H1 (cell line): ENCODE measurements around the gene ASH1L.
"Not testable (repeated sequence)": the region's sequence is repeated elsewhere in the genome, so short reads cannot be mapped to it uniquely, and the experiment has no call there.

ENCODE experiments used
- CHD1 ChIP-seq: IDR thresholded peaks from 2 replicates; pipeline ENCODE4 v1.6.1; 2012; ENCODE audit warnings: low read depth, low read length, improper control_type of control experiment
- CREB1 ChIP-seq: IDR thresholded peaks from 2 replicates; pipeline ENCODE4 v1.6.1; 2012; ENCODE audit warnings: inconsistent platforms
- CTCF ChIP-seq, 3 experiments: IDR thresholded peaks; 1 replicate in 2 of 3; 2 replicates in 1 of 3; pipeline versions ENCODE4 v1.5.1 to v1.6.1; 2011; ENCODE audit warnings: low read length in 3 of 3, mild to moderate bottlenecking in 3 of 3, inconsistent platforms in 2 of 3, low read depth in 1 of 3, moderate library complexity in 1 of 3; ENCODE audit not compliant: insufficient read depth in 1 of 3; ENCODE audit errors: control extremely low read depth in 1 of 3
- EZH2 ChIP-seq: fragments of 200-600 bp; sonication (generic); IDR thresholded peaks from 2 replicates; pipeline ENCODE4 v1.7.1; 2012; ENCODE audit warnings: low read depth, mild to moderate bottlenecking, moderate library complexity, low read length, inconsistent platforms; ENCODE audit not compliant: severe bottlenecking
- POLR2A ChIP-seq, 2 experiments: IDR thresholded peaks; 1 replicate in 1 of 2; 2 replicates in 1 of 2; pipeline ENCODE4 v1.6.1; 2011; ENCODE audit warnings: low read depth in 2 of 2, low read length in 2 of 2, mild to moderate bottlenecking in 2 of 2; ENCODE audit errors: control extremely low read depth in 1 of 2
- POLR2AphosphoS5 ChIP-seq: IDR thresholded peaks from 2 replicates; pipeline ENCODE4 v1.6.1; 2011; ENCODE audit warnings: low read depth, low read length
- SIN3A ChIP-seq, 2 experiments: IDR thresholded peaks in 1 of 2; conservative IDR thresholded peaks in 1 of 2; 2 replicates each; pipeline ENCODE4 v1.6.1; 2011 to 2012; ENCODE audit warnings: low read length in 2 of 2, improper control_type of control experiment in 1 of 2, low read depth in 1 of 2, mild to moderate bottlenecking in 1 of 2
- SP2 ChIP-seq: IDR thresholded peaks from 2 replicates; pipeline ENCODE4 v1.6.1; 2012; ENCODE audit warnings: mild to moderate bottlenecking, low read length, inconsistent platforms

- not testable (repeated sequence) for TF ChIP-seq SP2; CTCF (IDR thresholded peaks at IDR 0.05; ENCODE audit: control extremely low read depth in 1 of 3, insufficient read depth in 1 of 3, low read depth in 1 of 3, low read length in 3 of 3); POLR2A (IDR thresholded peaks at IDR 0.05; ENCODE audit: control extremely low read depth in 1 of 2, low read depth in 2 of 2, low read length in 2 of 2); CHD1; POLR2AphosphoS5; EZH2; CREB1; SIN3A (conservative IDR thresholded peaks at IDR 0.05 in 1 of 2, IDR thresholded peaks at IDR 0.05 in 1 of 2; ENCODE audit: low read depth in 1 of 2, low read length in 2 of 2)
Measured at GRCh38 chr1:155385836-155386235, 176.8 kb downstream of the ASH1L start.
